ENCODE measurements around the gene OAF. TPM values are rescaled to one million over a fixed set of nuclear protein-coding genes. Genes with fewer than 3 reads are reported as not detected.
A peak's percentile ranks its signal among the peaks of the same experiment; 100 is the strongest.

OAF gene
- polyA plus RNA-seq, 2 of the 4 experiments (the other 2 are of a cell fraction), result 3.0 to 3.8 TPM

DNA sequence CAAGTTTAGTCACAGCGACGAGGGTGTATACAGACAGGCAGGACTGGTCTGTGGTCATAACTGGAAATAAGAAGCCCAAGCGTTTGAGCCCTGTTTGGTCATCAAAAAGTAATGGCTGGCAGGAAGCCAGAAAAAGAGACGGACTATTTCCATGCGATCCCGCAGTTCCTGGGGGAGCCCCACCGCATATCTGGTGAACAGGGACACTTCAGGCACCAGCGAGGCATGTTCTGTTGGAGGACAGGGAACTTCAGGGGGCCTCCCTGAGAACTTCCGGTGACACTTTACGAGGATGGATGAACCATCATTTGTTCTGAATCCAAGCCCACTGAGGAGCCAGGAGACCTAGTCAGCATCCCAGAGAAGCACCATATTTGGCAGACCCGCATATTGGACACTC lies 43.2 kb upstream of the OAF start:
- TF ChIP-seq NPAS2 (CRISPR knock-in tag; IDR thresholded peaks at IDR 0.05; ENCODE audit: borderline replicate concordance) (no peak), HES2 (IDR thresholded peaks at IDR 0.05) (no peak), BHLHE40 (IDR thresholded peaks at IDR 0.05; ENCODE audit: low read depth, low read length) (no peak), ELK1 (IDR thresholded peaks at IDR 0.05; ENCODE audit: low read depth, low read length) (no peak), E2F6 (IDR thresholded peaks at IDR 0.05; ENCODE audit: borderline replicate concordance, low read depth) (no peak), ZSCAN20 (CRISPR knock-in tag; IDR thresholded peaks at IDR 0.05) (no peak), MAZ (IDR thresholded peaks at IDR 0.05; ENCODE audit: borderline replicate concordance, low read depth, low read length) (no peak)
- TF ChIP-seq, protein P1, sequence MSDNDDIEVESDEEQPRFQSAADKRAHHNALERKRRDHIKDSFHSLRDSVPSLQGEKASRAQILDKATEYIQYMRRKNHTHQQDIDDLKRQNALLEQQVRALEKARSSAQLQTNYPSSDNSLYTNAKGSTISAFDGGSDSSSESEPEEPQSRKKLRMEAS (IDR thresholded peaks at IDR 0.05), result no peak
- ATAC-seq (no peak), DNase-seq (ENCODE audit: low read depth in 1 of 2, low spot score in 1 of 2) (no peak), FAIRE-seq (no peak)
- ChIA-PET CTCF (interaction anchor here (1.4 to 9.5 kb wide), 4 partner anchors 12 to 134 kb away, joined by 3 to 245 read pairs (median 62); no protein-coding TSS in a partner anchor), POLR2A (no interaction called here)
- WGBS (ENCODE audit: missing lambda C conversion rate), result 80% methylated on average over 11 of the region's 11 CpGs
- H3K4me3 ChIP-seq, result no peak overlapping the region
- H3K27ac ChIP-seq, result no peak overlapping the region
- H3K4me2 ChIP-seq, result no peak overlapping the region
- 0 out of 3 replicates have a peak, but pooled peaks cover 3% of the 10 kb centered on the region for H3K4me1 ChIP-seq
- peaks cover under 1% of the 10 kb centered on the region; the same call in 1 of the 3 replicates for H3K9me3 ChIP-seq

DNA sequence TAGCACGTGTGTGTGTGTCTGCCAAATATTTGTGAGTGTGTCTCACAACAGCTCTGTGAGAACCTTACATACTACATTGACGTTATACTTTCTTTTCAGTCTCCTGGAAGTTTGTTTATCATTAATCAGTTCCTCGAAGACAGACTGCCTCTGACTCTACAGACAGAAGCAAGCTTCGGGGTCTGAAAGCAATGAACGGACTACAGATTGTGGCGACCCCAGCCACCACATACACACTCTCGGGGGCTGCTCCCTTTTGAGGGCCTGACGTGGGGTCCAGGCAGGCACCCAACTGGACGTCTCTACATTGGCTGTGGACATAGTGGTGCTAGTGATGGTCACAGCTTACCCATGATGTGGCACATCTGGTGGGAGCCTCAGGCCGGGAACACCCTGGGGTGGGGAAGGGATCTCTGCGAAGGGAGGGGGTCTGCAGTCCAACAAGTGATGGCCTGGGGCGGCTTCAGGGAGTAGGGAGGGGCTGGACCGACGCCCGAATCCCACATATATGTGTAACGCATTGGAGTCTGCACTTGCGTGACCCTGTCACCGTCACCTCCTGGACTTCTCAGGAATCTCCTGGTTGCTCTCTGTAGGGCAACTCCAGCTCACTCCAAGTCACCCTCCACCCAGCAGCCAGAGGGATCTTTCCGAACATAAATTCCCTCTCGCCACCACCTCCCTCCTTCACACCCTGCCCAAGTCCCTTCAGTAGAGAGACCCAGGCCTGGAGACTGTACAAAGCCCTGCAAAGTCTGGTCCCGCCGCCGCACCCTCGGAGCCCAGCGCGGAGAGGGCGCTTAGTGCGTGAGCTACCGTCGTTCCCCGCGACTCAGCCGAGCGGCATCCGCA lies 42.5 kb upstream of the OAF start:
- ChIA-PET CTCF (interaction anchor here (0.7 to 9.5 kb wide), 14 partner anchors 8 to 804 kb away, joined by 3 to 245 read pairs (median 3); no protein-coding TSS in a partner anchor), POLR2A (no interaction called here)
- no peak for DNase-seq (ENCODE audit: low read depth in 1 of 2, low spot score in 1 of 2)
- TF ChIP-seq CBX8 (IDR thresholded peaks at IDR 0.05) (no peak), ELK1 (IDR thresholded peaks at IDR 0.05; ENCODE audit: low read depth, low read length) (no peak), CTCF (IDR thresholded peaks at IDR 0.05) (no peak), CBX2 (IDR thresholded peaks at IDR 0.05; ENCODE audit: borderline replicate concordance, low read depth) (no peak), ZFP36 (IDR thresholded peaks at IDR 0.05; ENCODE audit: borderline replicate concordance, partially characterized antibody) (no peak), RFX5 (IDR thresholded peaks at IDR 0.05) (no peak), E2F6 (IDR thresholded peaks at IDR 0.05; ENCODE audit: borderline replicate concordance, low read depth) (no peak), NFE2L2 (conservative IDR thresholded peaks at IDR 0.05; ENCODE audit: low read length) (no peak), EHF (CRISPR knock-in tag; IDR thresholded peaks at IDR 0.05) (no peak), SREBF2 (IDR thresholded peaks at IDR 0.05) (no peak), NR3C1 (IDR thresholded peaks at IDR 0.05) (no peak), RAD21 (conservative IDR thresholded peaks at IDR 0.05 in 1 of 2, IDR thresholded peaks at IDR 0.05 in 1 of 2) (no peak), RARB (CRISPR knock-in tag; IDR thresholded peaks at IDR 0.05) (no peak)
- TF ChIP-seq, protein P1 (IDR thresholded peaks at IDR 0.05), result no peak
- H3K4me1 ChIP-seq, result 0 out of 3 replicates have a peak, but pooled peaks cover 3% of the 10 kb centered on the region
- H3K4me3 ChIP-seq, result peak overlapping the region; percentile 45
- no peak for FAIRE-seq
- ATAC-seq, result peak in 1 of 2 experiments; percentile 14; a peak in 2 of 6 replicates
- no peaks in the 10 kb centered on the region for H3K9me3 ChIP-seq
- peak overlapping the region; percentile 61 to 89; a peak in 5 of 6 replicates for H3K27ac ChIP-seq
- 77% methylated on average over 18 of the region's 35 CpGs for WGBS (ENCODE audit: missing lambda C conversion rate)
- H3K4me2 ChIP-seq, result peak overlapping the region; percentile 89

Data from A549 (cell line).